ENCODE data around the gene NFIA. TPM values are rescaled to one million over a fixed set of nuclear protein-coding genes. Genes with fewer than 3 reads are reported as not detected.

Gene NFIA
- total RNA-seq, 1 experiment from 2014 or later = 20.9 TPM

- in situ Hi-C loops (cut with HindIII; ENCODE audit: low pct_unique_long_range_greater_than_20kb, low sequenced_read_pairs) = no loop called here
- ChIA-PET POLR2A (interaction anchor here (0.6 kb wide), 1 partner anchor 492 kb away, joined by 3 read pairs; no protein-coding TSS in a partner anchor), CTCF (no interaction called here)
Measured at GRCh38 chr1:61447106-61447967, 365.0 kb downstream of the NFIA start.

GRCh38 chr1:61447968-61448430 lies 365.6 kb downstream of the NFIA start:
- ATAC-seq (no peak), DNase-seq (ENCODE audit: low read depth, low spot score) (no peak)
- Histone ChIP-seq H3K9me3 (ENCODE audit: control insufficient read depth, insufficient read depth, low read depth, low read length) (no peaks in the 10 kb centered on the region), H3K4me3 (ENCODE audit: low read depth in 2 of 2, low read length in 2 of 2) (no peak overlapping the region), H3K27ac (ENCODE audit: low read length) (no peak overlapping the region), H3K27me3 (ENCODE audit: control insufficient read depth, insufficient read depth, low read length) (no peaks in the 10 kb centered on the region), H3K36me3 (ENCODE audit: control insufficient read depth, insufficient read depth, low read length) (no peaks in the 10 kb centered on the region), H3K4me1 (ENCODE audit: control insufficient read depth, insufficient read depth, low read length) (peaks cover 8% of the 10 kb centered on the region)
- no TSS peak for BruUV-seq (replicated peaks)
- intact Hi-C loops (cut with micrococcal nuclease; ENCODE audit: unreplicated experiment) = no loop called here
- CTCF ChIA-PET = no interaction called here
- POLR2A ChIA-PET = no interaction called here
- in situ Hi-C loops (cut with HindIII; ENCODE audit: low pct_unique_long_range_greater_than_20kb, low sequenced_read_pairs) = no loop called here
- TF ChIP-seq REST (IDR thresholded peaks at IDR 0.05; ENCODE audit: insufficient read depth in 1 of 2, low read depth in 2 of 2, low read length in 1 of 2) (no peak), POLR2AphosphoS5 (IDR thresholded peaks at IDR 0.05; ENCODE audit: low read depth, low read length) (no peak), CTCF (IDR thresholded peaks at IDR 0.05) (no peak), SIN3A (IDR thresholded peaks at IDR 0.05; ENCODE audit: borderline replicate concordance, insufficient read depth, low read depth, low read length) (no peak)

More at GRCh38 chr1:61447106-61447967, 365.0 kb downstream of the NFIA start:
- no peak overlapping the region for H3K27ac ChIP-seq (ENCODE audit: low read length)
- ATAC-seq (no peak), DNase-seq (ENCODE audit: low read depth, low spot score) (no peak)
- peaks cover under 1% of the 10 kb centered on the region; the same call in 1 of the 2 replicates for H3K4me1 ChIP-seq (ENCODE audit: control insufficient read depth, insufficient read depth, low read length)
- no peak overlapping the region for H3K4me3 ChIP-seq (ENCODE audit: low read depth in 2 of 2, low read length in 2 of 2)
- H3K27me3 ChIP-seq (ENCODE audit: control insufficient read depth, insufficient read depth, low read length) = no peaks in the 10 kb centered on the region
- intact Hi-C loops (cut with micrococcal nuclease; ENCODE audit: unreplicated experiment) = no loop called here
- no peaks in the 10 kb centered on the region for H3K36me3 ChIP-seq (ENCODE audit: control insufficient read depth, insufficient read depth, low read length)
- TF ChIP-seq CTCF (IDR thresholded peaks at IDR 0.05) (no peak), POLR2AphosphoS5 (IDR thresholded peaks at IDR 0.05; ENCODE audit: low read depth, low read length) (no peak), TCF7L2 (IDR thresholded peaks at IDR 0.05; ENCODE audit: low read depth, low read length) (no peak), REST (IDR thresholded peaks at IDR 0.05; ENCODE audit: insufficient read depth in 1 of 2, low read depth in 2 of 2, low read length in 1 of 2) (no peak), SIN3A (IDR thresholded peaks at IDR 0.05; ENCODE audit: borderline replicate concordance, insufficient read depth, low read depth, low read length) (no peak)
- H3K9me3 ChIP-seq (ENCODE audit: control insufficient read depth, insufficient read depth, low read depth, low read length) = no peaks in the 10 kb centered on the region
- no TSS peak for BruUV-seq (replicated peaks)

Data from Panc1 (cell line).